HG02642 (cell line): Measurements from ENCODE around the gene MNAT1.
A peak's percentile ranks its signal among the peaks of the same experiment; 100 is the strongest.
"Not testable (repeated sequence)": the region's sequence is repeated elsewhere in the genome, so short reads cannot be mapped to it uniquely, and the experiment has no call there.

Experiments used
- ATAC-seq: cut with Tn5 transposase; IDR thresholded peaks from one replicate; pipeline ENCODE4 v1.9.1; 2021; ENCODE audit warnings: mild to moderate bottlenecking; ENCODE audit not compliant: unreplicated experiment, poor library complexity

Gene MNAT1

DNA sequence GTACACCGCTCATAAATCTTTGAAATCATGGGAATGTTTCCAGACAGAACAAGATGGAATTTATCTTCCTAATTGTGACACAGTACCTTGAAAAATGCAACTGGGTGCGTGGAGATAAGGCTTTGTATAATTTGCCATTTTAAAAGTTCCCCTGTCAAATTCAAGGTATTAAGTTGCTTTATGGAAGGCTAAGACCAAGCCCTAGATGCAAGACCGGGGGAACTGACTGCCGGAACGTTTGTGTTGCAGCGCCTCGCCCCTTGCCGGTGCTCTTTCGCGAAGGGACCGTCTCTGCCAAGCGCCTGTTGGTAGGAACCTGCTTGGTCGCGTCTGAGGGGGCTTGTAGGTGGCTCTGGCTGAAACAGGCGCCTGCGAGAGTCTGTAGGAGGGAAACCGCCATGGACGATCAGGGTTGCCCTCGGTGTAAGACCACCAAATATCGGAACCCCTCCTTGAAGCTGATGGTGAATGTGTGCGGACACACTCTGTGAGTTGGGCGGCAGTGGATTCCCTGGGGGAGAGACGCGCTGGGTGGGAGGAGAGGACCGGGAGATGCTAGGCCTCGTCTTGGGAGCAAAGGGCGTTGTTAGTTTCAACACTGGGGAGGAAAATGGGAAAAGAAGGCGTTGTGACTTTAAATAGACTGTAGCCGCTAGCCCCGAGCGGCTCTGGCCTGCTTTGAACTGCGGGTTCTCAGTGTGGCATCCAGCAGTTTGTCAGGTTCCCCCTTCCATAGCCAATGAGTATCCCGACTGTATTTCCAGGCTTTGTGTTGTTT, at the start of gene MNAT1:
Gene MNAT1 (plus strand): TSS at position 297 of the 778 bp plus-strand sequence. CDS start 102 bp downstream, at position 399.
- peak; percentile 98 for ATAC-seq

DNA sequence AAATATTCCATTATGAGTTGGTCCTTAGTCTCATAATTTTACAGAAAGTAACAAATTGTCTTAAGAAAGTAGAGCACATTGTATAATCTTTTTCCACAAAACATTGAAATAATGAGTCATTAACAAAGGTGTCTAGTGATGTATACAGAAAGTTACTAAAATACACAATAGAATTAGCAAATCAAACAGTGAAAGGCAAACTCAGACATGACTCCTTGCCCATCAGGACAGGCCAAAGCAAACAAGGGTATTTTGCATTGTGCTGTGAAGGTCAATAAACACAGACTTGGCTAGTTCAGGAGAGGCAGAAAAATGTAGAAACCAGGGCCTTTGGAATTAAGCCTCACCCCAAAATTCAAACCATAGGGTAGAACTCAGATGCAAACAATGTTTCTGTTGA, 47.7 kb upstream of the MNAT1 start:
- no peak for ATAC-seq

DNA sequence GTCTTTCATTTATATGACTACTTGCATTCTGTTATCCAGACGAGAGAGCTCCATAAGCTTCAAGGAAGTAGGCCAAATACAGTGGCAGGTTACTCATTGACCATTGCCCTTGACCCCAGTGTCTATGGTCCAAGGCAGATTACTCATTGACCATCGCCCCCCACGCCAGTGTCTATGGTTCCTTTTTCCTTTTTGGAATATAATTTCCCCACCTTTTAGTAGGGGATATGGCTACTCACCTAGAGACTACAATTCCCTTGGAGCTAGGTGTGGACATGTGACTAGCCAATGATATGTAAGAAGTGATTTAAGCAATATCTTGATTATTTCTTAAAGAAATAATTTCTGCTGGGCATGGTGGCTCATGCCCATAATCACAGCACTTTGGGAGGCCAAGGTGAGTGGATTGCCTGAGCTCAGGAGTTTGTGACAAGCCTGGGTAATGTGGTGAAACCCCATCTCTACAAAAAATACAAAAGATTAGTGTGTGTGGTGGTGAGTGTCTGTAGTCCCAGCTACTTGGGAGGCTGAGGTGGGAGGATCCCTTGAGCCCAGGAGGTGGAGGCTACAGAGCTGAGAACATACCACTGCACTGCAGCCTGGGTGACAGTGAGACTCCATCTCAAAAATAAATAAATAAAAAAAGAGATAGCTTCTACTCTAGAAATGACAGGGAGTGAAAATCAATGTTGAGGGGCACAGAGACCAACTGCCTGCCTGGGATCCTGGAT, 43.0 kb upstream of the MNAT1 start:
- ATAC-seq: no peak

DNA sequence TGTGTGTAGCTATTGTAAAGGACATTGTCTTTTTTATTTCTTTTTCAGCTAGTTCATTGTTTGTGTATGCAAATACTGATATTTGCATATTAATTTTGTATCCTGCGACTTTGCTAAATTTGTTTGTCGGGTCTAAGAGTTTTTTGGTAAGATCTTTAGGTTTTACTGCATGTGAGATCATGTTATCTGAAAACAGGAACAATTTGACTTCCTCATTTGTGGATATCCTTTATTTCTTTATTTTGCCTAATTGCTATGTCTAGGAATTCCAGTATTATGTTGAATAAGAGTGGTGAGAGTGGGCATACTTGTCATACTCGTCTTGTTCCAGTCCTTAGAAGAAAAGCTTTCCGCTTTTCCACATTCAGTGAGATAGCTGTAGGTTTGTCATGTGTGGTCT, 39.2 kb upstream of the MNAT1 start:
- no peak for ATAC-seq

DNA sequence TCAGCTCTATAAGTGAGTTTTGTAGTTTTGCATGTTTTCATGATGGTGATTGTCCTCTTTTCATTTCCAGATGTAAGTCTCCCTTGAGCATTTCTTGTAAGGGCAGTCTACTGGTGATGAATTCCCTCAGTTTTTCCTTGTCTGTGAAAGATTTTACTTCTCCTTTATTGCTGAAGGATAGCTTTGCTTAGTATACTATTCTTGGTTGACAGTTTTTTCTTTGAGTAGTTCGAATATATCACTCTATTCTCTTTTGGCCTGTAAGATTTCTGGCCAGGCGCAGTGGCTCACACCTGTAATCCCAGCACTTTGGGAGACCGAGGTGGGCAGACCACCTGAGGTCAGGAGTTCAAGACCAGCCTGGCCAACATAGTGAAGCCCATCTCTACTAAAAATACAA, 34.0 kb upstream of the MNAT1 start:
- no peak for ATAC-seq

DNA sequence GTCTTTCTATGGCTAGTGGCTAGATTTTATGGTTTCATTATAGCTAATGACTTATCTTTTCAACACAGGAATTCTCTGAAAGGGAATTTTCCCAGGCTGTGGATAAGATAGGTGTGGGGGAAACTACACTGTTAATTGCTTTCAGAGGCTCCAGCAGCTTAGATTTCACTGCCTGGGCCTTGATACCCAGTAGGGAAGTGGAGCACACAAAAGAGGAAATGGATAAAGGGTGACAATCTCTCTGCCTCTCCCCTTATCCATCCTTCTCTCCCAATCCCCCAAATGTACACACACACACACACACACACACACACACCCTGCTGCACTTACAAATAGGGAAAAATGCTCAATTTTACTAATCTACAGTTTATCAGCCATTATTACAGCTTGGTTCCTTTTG, 29.5 kb upstream of the MNAT1 start:
- ATAC-seq: no peak

DNA sequence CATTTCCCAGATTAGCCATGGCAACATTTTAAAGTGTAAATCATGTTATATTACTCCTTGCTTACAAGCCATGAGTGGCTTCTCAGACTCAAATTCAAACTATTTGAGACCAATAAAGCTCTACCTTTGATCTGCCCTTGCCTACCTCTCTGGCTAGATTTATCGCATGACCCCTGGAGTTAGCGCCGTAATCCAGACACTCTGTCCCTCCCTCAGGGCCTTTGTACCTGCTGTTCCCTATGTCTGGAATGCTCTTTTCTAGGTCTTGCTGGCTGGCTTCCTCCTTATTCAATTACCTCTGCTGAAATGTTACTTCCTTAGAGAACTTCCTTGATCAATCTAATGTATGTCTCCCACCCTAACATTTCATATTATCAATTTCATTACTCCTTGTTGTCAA, 26.7 kb upstream of the MNAT1 start:
- no peak for ATAC-seq

DNA sequence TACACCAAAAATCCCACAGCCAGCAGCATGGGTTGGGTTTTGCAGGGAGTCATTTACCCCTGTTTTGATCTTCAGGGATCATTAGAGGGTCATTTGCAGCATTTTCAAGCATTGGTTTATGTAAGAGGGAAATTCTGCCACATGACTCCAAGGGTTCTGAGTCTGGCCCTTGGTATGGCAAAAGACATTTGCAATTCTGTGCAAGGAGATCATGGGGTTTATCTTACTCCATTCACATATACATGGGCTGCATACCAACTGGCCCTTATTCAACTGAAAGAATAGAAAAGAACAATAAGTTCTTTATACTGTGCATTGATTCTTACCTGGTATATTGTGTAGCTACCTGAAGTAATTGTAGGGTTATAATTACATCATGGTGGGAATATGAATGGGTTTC, 24.1 kb upstream of the MNAT1 start:
- no peak for ATAC-seq

DNA sequence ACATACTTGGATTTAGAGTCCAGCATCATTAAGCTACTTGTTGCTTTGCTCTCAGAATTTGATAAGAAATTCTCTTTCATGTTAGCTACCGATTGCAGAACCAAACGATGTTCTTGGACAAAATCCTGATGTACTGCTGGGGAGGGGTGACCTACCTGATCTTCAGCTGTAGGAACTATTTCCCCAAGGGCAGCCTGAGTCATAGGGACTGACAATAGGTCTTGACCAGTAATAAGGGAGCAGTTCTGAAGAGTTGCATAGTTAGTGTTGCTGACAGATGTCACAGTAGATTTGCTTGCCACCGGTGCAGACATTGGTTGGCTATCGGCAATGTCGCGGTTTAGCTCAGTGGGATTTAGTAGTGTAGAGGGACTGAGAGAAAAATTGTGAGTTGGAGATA, 21.0 kb upstream of the MNAT1 start:
- no peak for ATAC-seq

DNA sequence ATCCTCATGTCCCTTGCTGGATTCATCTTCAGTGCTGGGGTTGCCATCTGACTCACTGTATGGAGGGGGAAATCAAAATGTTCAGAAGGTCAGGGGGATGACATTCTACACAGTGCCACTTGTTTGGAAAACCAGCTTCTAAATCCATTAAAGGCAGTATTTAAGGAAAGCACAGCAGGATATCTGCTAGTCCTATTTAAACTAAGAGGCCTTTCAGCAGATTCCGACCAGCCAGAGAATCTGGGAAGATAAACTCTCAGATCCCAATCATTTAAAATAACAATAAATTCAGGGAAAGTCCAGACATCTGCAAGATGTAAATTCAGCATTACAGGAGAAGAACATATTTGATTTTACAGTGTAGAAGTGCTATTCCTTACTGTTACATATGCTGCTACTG, 14.2 kb upstream of the MNAT1 start:
- no peak for ATAC-seq

DNA sequence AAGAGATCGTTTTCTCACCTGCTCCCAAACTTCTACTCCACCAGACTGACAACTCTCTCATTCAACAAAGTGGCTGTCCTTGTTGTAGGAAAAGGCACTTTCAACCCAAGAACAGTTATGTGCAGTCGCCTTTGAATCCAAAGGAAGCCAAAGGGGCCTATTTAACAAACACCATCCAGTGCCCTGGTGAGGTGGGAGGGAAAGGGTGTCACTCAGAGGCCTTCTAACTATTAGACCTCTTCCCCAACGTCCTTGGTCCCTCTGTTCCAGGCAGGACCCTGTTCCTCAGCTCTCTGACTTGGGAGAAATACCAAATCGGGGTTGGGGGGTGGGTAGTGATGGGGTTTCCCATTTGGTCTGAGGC, 13.6 kb upstream of the MNAT1 start:
- ATAC-seq: no peak

DNA sequence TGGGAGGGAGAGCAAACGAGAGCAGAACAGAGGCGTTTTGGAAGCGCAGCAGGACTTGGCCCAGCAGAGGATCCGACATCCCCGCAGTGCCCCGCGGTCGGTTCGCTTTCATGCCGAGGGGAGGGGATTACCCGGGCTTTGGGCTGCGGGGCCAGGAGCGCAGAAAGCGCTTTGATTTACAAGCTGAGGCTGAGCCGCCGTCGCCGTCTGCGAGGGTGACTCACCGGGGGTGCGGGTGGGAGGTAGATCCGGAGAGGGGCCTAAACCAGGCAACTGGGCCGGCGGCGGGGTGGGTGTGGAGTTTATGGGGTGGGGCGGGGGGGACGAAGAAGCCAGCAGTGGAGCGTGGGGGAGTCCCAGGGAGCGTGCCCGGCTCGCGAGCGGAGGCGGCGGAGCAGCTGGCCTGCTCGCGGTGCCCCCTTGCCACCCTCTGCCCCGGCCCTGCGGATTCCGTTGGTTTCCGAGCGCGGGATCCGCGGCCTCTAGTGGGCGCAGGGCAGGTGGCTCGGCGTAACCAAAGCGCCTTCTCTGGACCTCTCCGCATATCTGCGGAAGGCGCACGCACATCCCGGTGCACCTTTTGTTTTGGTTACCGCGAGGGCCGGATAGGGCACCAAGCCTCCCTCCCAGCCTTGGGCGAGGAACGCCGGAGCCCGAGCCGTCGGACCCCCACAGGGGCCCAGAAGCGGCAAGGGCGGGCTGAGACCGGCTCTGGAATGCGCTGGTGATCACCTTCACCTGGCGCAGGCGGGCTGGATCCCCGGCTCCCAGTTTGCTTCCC, 13.0 kb upstream of the MNAT1 start:
- ATAC-seq: no peak

DNA sequence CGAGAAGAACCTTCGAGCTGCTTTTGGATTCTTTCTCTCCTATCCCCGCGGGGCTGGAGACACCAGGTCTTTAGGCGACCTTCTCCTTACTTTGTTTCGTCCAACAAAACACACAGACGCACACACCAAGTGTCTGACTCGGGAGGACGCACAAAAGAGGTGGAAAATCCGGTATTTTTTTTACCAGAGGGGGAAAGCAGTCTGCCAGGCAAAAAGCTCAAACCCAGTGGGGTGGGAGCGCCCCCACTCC, 12.5 kb upstream of the MNAT1 start:
- no peak for ATAC-seq

DNA sequence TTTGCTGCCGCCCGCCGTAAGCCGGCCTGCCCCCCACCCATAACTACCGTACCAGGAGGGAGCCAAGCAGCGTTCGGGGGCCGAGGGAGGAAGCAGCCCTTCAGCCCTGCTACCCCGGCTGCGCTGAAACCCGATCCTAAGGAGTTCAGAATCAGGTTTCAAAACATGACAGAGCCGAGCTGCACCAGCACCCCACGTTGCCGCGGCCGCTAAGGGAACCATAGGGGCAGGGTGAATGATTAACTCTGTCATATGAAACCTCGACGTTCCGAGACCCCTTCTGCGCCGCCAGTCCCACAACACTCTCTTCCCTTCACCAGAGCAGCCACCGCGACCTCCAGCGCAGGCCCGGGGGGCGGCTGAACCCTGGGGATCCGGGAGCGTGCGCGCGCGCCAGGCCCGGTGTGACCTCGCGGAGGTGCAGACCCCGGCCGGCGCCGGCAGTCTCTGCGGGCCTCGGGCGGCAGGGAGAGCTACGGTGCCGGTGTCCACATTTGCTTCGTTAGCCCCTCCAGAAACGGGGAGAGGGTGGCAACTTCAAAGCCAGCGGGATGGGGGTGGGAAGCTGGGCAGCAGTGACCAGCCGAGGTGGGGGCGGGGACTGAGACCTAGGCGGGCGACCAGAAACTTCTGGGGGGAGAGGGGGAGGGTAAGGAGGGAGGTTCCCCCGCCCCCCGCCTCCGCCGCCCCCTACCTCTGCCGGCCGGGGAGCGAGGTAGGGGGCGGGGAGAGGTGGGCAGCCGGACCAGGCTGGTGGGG, 12.0 kb upstream of the MNAT1 start:
- ATAC-seq: peak; percentile 40

DNA sequence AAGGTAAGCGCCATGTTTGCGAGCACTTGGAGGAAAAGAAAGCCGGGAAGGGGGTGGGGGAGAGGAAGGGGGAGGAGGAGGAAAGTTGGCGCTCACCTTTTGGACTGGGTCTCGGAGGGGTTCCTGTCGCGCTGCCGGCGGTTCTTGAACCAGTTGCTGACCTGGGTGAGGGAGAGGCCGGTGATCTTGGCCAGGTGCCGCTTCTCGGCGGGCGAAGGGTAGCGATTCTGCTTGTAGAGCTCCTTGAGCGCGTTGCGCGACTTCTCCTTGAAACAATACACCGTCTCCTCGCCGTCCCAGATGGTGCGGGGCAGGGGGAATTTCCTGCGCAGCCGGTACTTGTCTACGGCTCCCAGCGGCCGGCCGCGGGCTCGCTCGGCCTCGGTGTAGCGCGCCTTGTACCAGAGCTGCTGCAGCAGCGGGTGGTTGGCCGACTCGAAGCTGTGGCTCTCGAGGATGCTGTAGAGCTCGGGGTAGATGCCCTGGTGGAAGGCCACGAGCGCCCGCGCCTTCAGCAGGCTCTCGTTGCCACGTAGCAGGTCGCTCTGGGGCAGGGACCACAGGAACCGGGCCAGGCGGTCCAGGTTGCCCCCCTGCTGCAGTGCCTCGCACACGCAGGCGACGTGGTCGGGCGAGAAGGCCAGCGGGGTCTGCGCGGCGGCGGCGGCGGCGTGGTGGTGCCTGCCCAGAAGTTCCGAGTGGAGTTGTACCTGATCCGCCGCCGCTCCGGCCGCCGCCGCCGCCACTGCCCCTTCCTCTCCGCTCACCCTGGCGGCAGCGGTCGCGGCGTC, 11.2 kb upstream of the MNAT1 start:
- peak; percentile 39 for ATAC-seq

DNA sequence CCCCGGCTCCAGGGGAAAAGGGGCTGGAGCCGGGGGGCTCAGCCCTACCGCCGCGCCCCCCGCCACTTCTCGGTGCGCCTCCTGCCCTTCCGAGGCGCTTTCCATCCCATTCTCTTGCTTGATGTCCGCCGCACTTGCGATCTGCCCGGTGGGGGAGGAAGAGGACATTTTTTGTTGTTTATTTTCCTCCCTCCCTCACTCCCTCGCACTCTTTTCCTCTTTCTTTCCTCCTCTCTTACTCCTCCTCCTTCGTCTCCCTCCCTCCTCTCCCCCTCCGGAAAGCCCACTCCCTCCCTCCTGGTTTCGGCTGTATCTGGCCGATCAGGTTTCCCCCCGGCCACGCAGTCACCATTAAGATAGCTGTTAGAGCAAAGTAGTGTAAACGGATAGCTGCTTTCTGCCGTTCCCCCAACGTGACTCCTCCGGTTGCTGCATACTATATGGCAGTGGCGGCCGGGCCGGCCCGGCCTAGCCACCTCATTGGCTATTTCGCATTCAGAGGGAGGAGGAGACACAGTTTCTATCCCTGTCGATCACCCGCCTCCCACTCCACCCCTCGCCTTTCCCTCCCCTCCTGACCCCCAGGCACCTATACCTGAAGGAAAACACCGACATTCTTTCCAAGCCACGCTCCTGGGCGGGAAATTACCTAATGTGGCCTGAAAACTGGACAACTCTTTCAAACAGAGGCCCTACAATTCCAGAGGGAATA, 10.5 kb upstream of the MNAT1 start, which contains the start of gene SIX4:
Gene SIX4 (minus strand): TSS at position 445 of the 712 bp plus-strand sequence. CDS start 277 bp downstream, at position 168.
- peak; percentile 57 for ATAC-seq

DNA sequence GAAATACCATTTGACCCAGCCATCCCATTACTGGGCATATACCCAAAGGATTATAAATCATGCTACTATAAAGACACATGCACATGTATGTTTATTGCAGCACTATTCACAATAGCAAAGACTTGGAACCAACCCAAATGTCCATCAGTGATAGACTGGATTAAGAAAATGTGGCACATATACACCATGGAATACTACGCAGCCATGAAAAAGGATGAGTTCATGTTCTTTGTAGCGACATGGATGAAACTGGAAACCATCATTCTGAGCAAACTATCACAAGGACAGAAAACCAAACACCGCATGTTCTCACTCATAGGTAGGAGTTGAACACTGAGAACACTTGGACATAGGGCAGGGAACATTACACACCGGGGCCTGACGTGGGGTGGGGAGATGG, 3.3 kb upstream of the MNAT1 start:
- ATAC-seq: not testable (repeated sequence)

DNA sequence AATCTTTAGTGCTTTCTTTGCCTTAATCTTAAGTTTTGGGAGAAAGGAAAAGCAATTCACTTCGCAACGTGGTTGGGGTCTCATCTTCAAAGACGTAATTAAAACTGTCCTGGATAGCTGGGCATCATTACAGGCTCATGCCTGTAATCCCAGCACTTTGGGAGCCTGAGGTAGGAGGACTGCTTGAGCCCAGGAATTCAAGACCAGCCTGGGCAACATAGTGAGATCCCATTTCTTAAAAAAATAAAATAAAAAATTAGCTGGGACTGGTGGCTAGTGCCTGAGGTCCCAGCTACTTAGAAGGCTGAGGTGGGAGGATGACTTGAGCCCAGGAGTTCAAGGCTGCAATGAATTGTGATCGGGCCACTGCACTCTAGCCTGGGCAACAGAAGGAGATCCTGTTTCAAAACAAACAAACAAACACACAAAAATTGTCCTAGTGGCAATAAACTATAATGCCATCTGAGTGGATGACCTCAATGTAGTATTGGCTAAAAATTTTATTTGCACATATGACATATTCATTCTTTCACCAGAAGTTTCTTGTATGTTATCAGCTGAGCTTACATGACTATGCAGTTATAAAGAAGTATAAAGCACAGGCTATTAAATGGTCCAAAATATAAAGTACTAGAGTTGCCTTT, 1.6 kb upstream of the MNAT1 start:
- ATAC-seq: no peak

DNA sequence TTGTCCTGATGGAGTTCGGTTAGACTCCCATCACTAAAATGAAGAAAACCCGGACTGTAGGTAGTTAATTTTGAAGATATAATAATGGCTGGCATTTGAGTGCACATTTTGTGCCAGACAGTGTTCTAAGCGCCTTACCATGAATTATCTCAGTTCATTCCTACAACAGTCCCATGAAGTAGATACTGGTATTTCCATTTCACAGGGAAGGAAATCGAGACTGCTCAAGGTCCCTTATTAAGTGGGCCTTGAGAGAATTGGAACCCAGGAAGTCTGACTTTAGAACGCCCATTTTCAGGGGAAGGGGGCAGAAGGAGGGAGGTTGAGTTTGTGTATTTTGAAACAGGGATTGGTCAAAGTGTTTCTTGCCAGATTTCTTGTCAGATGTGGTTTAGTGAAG, 855 bp downstream of the MNAT1 start:
- ATAC-seq: no peak
